Natural killer cell (primary cell): Measurements from ENCODE around the gene IFITM2. TPM values are rescaled to one million over a fixed set of nuclear protein-coding genes. Genes with fewer than 3 reads are reported as not detected.
"Not testable (repeated sequence)": the region's sequence is repeated elsewhere in the genome, so short reads cannot be mapped to it uniquely, and the experiment has no call there.

ENCODE experiments used
- ATAC-seq, 3 donors: fragments of 150-1000 bp in 2 of 3; fragments of 200-7000 bp in 1 of 3; cut with Tn5 transposase; 1 replicate in 1 of 3; 2 replicates in 2 of 3; pipeline ENCODE4 v1.10.0; 2021; ENCODE audit warnings: mild to moderate bottlenecking in 2 of 3, moderate library complexity in 2 of 3
- DNase-seq, 2 donors: peaks; one replicate each; pipeline versions ENCODE4 v3.0.0 to v3.0.0-alpha.2; 2013 to 2021; ENCODE audit warnings: mixed read lengths in 1 of 2
- H3K27ac ChIP-seq: one replicate; pipeline ENCODE4 v1.5.1; 2013; ENCODE audit warnings: mild to moderate bottlenecking, low read length
- H3K27me3 ChIP-seq: one replicate; pipeline ENCODE4 v1.6.1; 2013; ENCODE audit warnings: low read length; ENCODE audit not compliant: control insufficient read depth, insufficient read depth
- H3K36me3 ChIP-seq: one replicate; pipeline ENCODE4 v1.6.1; 2013; ENCODE audit warnings: low read length; ENCODE audit not compliant: control insufficient read depth, insufficient read depth
- H3K4me1 ChIP-seq: one replicate; pipeline ENCODE4 v1.6.1; 2013; ENCODE audit warnings: low read length; ENCODE audit not compliant: control insufficient read depth, insufficient read depth
- H3K4me3 ChIP-seq: one replicate; pipeline ENCODE4 v1.5.1; 2013; ENCODE audit warnings: low read length
- H3K9me3 ChIP-seq: one replicate; pipeline ENCODE4 v1.6.1; 2013; ENCODE audit warnings: low read length; ENCODE audit not compliant: control insufficient read depth, insufficient read depth
- H3K27ac Mint-ChIP-seq, 2 donors: one replicate each; pipeline ENCODE4 v1.8.0; 2022; ENCODE audit warnings: mild to moderate bottlenecking in 2 of 2, mixed read lengths in 2 of 2, moderate library complexity in 1 of 2
- H3K27me3 Mint-ChIP-seq, 2 donors: one replicate each; pipeline ENCODE4 v1.8.0; 2022; ENCODE audit warnings: low read depth in 2 of 2, mixed read lengths in 2 of 2
- H3K36me3 Mint-ChIP-seq: one replicate; pipeline ENCODE4 v1.8.0; 2022; ENCODE audit warnings: mixed read lengths
- H3K4me1 Mint-ChIP-seq, 2 donors: one replicate each; pipeline ENCODE4 v1.8.0; 2022; ENCODE audit warnings: mixed read lengths in 2 of 2
- H3K4me3 Mint-ChIP-seq: one replicate; pipeline ENCODE4 v1.8.0; 2022; ENCODE audit warnings: mild to moderate bottlenecking, moderate library complexity, mixed read lengths
- H3K9me3 Mint-ChIP-seq, 2 donors: one replicate each; pipeline ENCODE4 v1.8.0; 2022; ENCODE audit warnings: mixed read lengths in 2 of 2
- WGBS: methylation state at CpG from one replicate; pipeline ENCODE4 v1.1.7; 2013; ENCODE audit warnings: missing lambda C conversion rate; ENCODE audit not compliant: insufficient coverage; 5-methylcytosine and 5-hydroxymethylcytosine counted together
- intact Hi-C: fragments of 100-400 bp; cut with micrococcal nuclease; formaldehyde crosslinking; loops from one replicate; pipeline ENCODE4 v1.14.2; 2022
- total RNA-seq, 4 donors: library from RNA; stranded (reverse); fragments of 120-200 nt in 1 of 4; gene quantifications; one replicate each; pipeline versions ENCODE4 v1.2.3 to v1.2.4, GENCODE V29; 2013 to 2022
- TF ChIP-seq, protein P1 (sequence below): fragments of 200-600 bp; IDR thresholded peaks from one replicate; pipeline ENCODE4 v1.8.0; 2022; ENCODE audit warnings: antibody characterized with exemption

The IFITM2 gene
- total RNA-seq, 3 donors from 2014 or later (not counting 1 experiment from before 2014, with no cell fraction given) = 1,080 to 1,421 (median 1,273) TPM

DNA sequence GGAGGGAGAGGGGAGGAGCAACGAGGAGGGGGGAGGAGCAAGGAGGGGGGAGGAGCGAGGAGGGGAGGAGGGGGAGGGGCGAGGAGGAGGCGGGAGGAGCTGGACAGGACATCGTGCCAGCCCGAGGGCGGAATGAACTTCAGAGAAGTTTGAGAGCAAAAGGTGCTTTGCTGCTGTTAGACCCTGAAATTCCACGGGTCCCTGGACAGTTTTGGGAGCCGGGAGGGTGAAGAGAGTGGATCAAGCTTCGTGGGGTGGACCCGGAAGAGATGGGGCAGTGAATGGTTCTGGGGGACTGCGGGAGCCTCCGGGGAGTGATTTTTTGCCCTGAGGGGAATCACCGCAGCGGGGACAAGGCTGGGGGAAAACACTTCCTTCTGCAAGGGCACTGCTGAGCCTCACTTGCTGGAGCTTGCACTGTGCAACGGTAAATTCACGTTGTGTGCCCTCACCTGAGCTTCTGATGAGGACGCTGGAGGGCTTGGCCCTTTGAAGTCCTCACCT, 40.1 kb upstream of the IFITM2 start:
- H3K27ac ChIP-seq = peak overlapping the region; percentile 88
- intact Hi-C loops = loop anchor here (5.0 kb wide), 1 partner anchor 150 kb away; no protein-coding TSS in a partner anchor
- ATAC-seq = peak; percentile 27 to 51 (median 36)
- H3K27me3 ChIP-seq = no peaks in the 10 kb centered on the region
- H3K4me3 Mint-ChIP-seq = peak overlapping the region; percentile 83
- H3K4me1 Mint-ChIP-seq = peaks cover 20 to 40% of the 10 kb centered on the region in 2 donors
- H3K9me3 Mint-ChIP-seq = no peaks in the 10 kb centered on the region
- TF ChIP-seq, protein P1, sequence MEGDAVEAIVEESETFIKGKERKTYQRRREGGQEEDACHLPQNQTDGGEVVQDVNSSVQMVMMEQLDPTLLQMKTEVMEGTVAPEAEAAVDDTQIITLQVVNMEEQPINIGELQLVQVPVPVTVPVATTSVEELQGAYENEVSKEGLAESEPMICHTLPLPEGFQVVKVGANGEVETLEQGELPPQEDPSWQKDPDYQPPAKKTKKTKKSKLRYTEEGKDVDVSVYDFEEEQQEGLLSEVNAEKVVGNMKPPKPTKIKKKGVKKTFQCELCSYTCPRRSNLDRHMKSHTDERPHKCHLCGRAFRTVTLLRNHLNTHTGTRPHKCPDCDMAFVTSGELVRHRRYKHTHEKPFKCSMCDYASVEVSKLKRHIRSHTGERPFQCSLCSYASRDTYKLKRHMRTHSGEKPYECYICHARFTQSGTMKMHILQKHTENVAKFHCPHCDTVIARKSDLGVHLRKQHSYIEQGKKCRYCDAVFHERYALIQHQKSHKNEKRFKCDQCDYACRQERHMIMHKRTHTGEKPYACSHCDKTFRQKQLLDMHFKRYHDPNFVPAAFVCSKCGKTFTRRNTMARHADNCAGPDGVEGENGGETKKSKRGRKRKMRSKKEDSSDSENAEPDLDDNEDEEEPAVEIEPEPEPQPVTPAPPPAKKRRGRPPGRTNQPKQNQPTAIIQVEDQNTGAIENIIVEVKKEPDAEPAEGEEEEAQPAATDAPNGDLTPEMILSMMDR = no peak
- peak overlapping the region; percentile 63 for H3K4me3 ChIP-seq
- no peaks in the 10 kb centered on the region for H3K9me3 ChIP-seq
- peak in 1 of 2 donors; percentile 81 for DNase-seq
- peak overlapping the region; percentile 89 to 96 for H3K27ac Mint-ChIP-seq
- no peaks in the 10 kb centered on the region for H3K36me3 ChIP-seq
- H3K27me3 Mint-ChIP-seq = no peaks in the 10 kb centered on the region
- H3K36me3 Mint-ChIP-seq = no peaks in the 10 kb centered on the region
- 15% methylated on average over 17 of the region's 18 CpGs for WGBS
- peaks cover 39% of the 10 kb centered on the region for H3K4me1 ChIP-seq

DNA sequence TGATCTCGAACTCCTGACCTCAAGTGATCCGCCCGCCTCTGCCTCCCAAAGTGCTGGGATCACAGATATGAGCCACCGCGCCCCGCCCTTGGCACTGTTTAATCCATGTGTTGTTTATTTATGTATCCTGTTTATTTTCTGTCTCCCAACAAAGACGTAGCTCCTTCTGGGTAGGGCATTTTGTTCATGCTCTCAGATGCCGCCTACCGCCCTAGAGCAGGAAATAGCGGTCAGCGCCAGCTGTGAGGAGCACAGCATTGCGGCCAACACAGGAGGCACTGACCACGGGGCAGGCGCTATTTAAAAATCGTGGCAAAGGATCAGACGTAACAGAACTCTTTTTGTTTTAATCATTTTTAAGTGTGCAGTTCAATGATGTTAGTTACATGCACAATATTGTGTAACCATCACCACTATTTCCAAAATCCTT, 38.9 kb upstream of the IFITM2 start:
- not testable (repeated sequence) for H3K27me3 ChIP-seq, H3K36me3 ChIP-seq, H3K9me3 Mint-ChIP-seq, H3K36me3 Mint-ChIP-seq, H3K9me3 ChIP-seq, H3K27me3 Mint-ChIP-seq
- Histone ChIP-seq H3K4me1 (peaks cover 39% of the 10 kb centered on the region), H3K27ac (peak overlapping the region; percentile 88), H3K4me3 (peak overlapping the region; percentile 63)
- Mint-ChIP-seq H3K4me3 (peak overlapping the region; percentile 83), H3K4me1 (peaks cover 20 to 40% of the 10 kb centered on the region in 2 donors), H3K27ac (peak overlapping the region; percentile 89 to 96)
- intact Hi-C loops = loop anchor here (1.0 to 5.0 kb wide), 6 partner anchors 32 to 238 kb away; partner anchors contain the start of genes BET1L, PSMD13, RIC8A and RNH1
- peak; percentile 70 to 79 for DNase-seq
- ATAC-seq = peak; percentile 58 to 75 (median 69)
- 4% methylated on average over 15 of the region's 16 CpGs for whole genome bisulfite sequencing

DNA sequence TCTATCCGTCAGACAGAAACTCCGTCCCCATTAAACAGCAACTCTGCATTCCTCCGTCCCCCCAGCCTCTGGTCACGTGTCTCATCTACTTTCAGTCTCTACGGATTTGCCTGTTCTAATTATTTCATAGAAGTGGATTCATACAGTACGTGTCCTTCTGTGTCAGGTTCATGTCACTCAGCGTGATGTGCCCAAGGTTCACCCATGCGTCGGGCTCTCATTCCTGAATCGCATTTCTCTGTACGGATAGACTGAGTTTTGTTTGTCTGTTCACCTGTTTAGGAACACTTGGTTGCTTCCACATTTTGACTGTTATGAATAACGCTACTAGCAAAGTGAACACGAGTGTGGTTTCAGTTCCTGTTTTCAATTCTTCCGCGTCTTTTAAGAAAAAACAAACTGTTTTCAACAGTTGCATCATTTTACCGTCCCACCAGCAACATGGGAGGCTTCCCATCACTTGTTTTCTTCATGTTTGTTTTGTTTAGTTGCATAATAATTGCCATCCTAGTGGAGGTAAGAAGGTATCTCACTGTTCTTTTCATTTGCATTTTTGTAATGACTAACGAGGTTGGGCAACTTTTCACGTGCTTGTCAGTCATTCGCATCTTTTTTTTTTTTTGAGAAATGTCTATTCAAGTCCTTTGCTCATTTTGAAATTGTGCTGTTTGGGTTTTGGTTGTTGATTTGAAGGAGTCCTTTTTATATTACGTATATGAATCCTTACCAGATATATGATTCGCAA, 38.3 kb upstream of the IFITM2 start:
- H3K27me3 Mint-ChIP-seq = peaks cover 0 to 2% of the 10 kb centered on the region in 2 donors
- ATAC-seq (peak; percentile 61 to 71 (median 63)), DNase-seq (peak; percentile 60 to 87)
- TF ChIP-seq, protein P1 = peak; percentile 41
- intact Hi-C loops = loop anchor here (1.0 to 5.0 kb wide), 6 partner anchors 33 to 237 kb away; partner anchors contain the start of genes BET1L, PSMD13, RIC8A and RNH1
- H3K27me3 ChIP-seq = no peaks in the 10 kb centered on the region
- peak overlapping the region; percentile 88 for H3K27ac ChIP-seq
- no peaks in the 10 kb centered on the region for H3K9me3 ChIP-seq
- H3K4me1 Mint-ChIP-seq = peaks cover 20 to 40% of the 10 kb centered on the region in 2 donors
- H3K9me3 Mint-ChIP-seq = no peaks in the 10 kb centered on the region
- H3K36me3 Mint-ChIP-seq = no peaks in the 10 kb centered on the region
- H3K27ac Mint-ChIP-seq = peak overlapping the region; percentile 89 to 96
- peak overlapping the region; percentile 63 for H3K4me3 ChIP-seq
- WGBS = 6% methylated on average over 17 of the region's 21 CpGs
- no peaks in the 10 kb centered on the region for H3K36me3 ChIP-seq
- peaks cover 39% of the 10 kb centered on the region for H3K4me1 ChIP-seq
- H3K4me3 Mint-ChIP-seq = peak overlapping the region; percentile 83
